ENCODE data around the gene FAM76B.

Gene FAM76B

DNA sequence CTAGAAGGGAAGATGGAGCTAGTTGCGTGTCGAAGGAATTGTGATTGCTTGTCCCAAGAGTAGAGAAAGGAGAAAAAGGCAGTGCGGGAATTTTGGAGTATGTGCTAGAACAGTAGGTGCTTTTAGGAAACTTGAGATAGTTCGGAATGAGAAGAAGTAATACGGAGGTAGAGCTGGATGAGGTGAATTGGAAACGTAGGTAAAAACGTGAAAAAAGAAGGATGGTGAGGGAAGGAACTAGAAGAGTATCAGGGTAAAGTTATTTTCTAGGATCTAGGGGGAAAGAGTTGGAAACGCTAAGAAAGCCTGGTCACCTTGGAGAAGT, 2.1 kb upstream of the FAM76B start:
- no peak for DNase-seq

- peak; percentile 78 for DNase-seq
Measured at GRCh38 chr11:95790933-95791708, 1.5 kb upstream of the FAM76B start.

DNA sequence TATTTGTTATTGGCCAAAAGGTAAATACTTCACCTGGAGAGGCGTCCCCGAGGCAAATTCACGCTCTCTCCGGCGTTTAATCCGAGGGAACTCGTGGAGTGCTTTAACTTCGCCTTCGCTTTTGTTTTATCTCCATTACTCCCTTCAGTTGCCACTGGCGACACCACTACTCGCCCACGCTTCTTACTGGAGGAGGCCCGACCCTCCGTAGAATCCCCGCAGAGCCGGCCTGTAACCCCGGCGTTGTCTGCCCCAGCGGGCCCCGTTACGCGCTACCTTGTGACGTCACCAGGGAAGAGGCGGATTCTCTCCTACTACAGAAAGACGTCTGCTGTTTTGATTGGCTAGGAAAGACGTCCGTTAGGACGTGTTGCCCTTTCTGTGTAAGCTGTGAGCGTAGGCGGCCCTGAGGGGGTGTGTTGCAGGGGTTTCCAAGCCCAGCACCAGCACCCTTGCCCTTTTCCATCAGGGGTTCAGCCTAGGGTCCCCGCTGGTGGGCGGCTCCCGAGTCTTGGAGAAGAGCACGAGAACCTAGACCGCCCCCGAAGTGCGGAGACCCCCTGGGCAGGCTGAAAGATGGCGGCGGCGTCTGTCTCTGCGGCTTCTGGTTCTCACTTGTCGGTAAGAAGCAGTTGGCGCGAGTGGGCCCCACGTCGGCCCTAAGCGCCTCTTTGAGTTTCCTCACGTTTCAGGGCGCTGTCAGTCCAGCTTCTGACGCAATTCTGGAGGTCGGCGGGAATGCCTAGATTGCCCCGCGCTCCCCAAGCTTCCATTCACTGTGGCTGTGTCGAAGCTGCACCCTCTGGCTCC, 746 bp upstream of the FAM76B start, which contains the start of gene CEP57:
Gene CEP57 (plus strand): TSS at position 376 of the 810 bp plus-strand sequence. CDS start 201 bp downstream, at position 577.
- DNase-seq: peak; percentile 96

- no peak for DNase-seq
Measured at GRCh38 chr11:95788921-95789505, 569 bp downstream of the FAM76B start.

GRCh38 chr11:95780544-95780943, 9.0 kb downstream of the FAM76B start:
- DNase-seq: no peak

- no peak for DNase-seq
Measured at GRCh38 chr11:95778699-95779098, 10.9 kb downstream of the FAM76B start.

- no peak for DNase-seq
Measured at GRCh38 chr11:95776859-95777258, 12.7 kb downstream of the FAM76B start.

DNA sequence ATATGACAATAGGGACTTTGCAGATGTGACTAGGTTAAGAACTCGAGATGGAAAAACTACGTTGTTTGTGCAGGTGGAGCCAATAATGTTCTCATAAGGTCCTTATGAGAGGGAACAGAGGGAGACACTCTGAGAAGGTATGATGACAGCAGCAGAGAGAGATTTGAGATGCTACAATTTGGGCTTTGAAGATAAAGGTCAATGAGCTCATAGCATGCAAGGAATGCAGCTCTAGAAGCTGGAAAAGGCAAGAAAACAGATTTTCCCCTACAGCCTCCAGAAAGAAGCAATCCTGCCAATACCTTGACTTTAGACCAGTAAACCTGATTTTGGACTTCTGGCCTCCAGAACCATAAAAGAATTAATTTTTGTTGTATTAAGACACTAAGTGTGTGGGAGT, 21.1 kb downstream of the FAM76B start:
- no peak for DNase-seq

DNA sequence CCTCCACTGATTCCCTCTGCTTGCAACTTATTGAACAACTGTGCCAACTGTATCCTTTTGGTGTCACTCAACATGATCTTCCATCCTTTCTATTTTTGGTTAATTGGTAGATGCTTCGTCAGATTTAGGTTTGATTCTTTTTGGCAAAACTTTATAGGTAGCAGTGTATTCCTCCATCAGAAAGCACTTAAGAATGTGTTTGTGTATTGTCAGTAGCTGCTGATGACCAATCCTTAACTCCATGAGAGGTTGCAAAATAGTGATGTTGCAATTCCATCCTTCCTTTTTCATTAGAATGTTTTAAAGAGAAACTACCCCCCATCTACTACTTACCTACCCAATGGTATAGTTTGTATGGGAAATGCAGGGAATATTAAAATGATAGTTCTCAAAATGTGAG, 22.1 kb downstream of the FAM76B start:
- DNase-seq: no peak

- DNase-seq: no peak
Measured at GRCh38 chr11:95766701-95767100, 22.9 kb downstream of the FAM76B start.

- no peak for DNase-seq
Measured at GRCh38 chr11:95764267-95764898, 25.2 kb downstream of the FAM76B start.

GRCh38 chr11:95762534-95762933, 27.0 kb downstream of the FAM76B start:
- DNase-seq: no peak

- no peak for DNase-seq
Measured at GRCh38 chr11:95760941-95761340, 28.6 kb downstream of the FAM76B start.

- no peak for DNase-seq
Measured at GRCh38 chr11:95751515-95751914, 38.1 kb downstream of the FAM76B start.

DNA sequence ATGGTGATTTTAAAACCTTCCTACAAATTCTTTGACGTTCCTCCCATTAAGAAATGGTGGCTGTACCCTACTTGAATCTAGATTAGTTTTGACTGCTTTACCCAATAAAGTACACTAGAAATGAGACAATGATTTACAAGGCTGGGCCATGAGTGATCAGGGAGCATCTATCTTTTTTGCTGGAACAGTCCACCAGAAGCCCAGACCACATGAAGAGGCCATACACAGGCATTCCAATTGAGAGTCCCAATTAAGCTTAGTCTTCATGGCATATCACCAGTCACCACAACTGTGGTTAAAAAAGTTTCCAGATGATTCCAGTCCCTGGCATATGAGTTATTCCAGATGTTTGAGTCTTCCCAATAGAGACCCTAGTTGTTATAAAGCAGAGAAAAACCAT, 39.5 kb downstream of the FAM76B start:
- no peak for DNase-seq

GRCh38 chr11:95739108-95739938, 50.3 kb downstream of the FAM76B start:
- DNase-seq: no peak

- DNase-seq: no peak
Measured at GRCh38 chr11:95736809-95737208, 52.8 kb downstream of the FAM76B start.

DNA sequence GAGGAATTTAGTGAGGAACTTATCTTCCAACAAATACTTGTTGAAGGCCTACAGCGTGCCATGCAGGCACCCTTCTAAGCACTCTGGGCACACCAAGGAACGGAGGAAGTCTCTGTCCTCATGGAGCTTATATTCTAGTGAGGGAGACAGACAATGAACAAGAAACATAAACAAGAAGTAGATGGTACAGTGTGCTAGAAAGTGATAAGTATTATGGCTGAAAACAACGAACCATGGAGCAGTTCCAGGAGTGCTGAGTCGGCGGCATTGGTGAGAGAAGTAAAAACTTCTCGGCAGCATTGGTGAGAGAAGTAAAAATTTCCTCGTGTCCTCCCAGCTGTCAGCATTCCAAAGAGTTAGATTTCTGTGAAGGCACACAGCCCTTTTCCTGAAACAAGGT, 53.2 kb downstream of the FAM76B start:
- DNase-seq: no peak

DNA sequence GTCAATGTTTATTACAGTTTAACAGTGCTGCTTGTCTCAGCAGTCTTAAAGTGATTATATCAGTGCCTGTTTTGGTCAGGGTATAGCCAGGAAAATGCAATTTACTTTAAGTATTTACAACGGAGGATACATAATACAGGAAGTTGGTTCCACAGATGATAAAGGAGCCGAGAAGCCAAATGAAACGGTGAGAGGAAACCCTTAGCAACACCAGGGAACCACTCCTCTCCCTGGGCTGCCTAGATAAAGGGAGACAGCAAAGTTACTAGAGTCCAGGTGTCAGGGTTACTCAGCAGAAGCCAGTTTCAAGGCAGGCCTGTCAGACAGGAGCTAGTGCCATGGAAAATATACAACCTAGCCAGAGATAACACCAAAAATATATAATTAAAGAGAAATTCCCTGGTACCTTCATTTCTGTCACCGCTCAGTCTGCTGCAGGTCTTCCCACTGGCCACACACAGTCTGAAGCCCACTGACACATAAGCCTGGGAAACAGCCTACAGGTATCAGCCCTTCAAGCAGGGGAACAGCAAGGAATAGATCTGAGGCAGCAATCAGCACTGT, 55.5 kb downstream of the FAM76B start:
- DNase-seq: no peak

- DNase-seq: no peak
Measured at GRCh38 chr11:95732930-95733602, 56.5 kb downstream of the FAM76B start.

DNA sequence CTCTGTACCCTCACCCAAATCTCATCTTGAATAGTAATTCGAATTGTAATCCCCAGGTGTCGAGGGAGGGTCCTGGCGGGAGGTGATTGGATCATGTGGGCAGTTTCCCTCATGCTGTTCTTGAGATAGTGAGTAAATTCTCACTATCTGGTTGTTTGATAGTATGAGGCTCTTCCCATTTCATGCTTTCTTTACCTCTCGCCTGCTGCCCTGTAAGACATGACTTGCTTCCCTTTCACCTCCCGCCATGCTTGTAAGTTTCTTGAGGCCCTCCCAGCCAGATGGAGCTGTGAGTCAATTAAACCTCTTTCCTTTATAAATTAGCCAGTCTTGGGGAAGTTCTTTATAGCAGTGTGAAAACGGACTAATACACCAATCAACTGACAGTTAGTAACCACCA, 60.1 kb downstream of the FAM76B start:
- no peak for DNase-seq

GRCh38 chr11:95728790-95729189, 60.8 kb downstream of the FAM76B start:
- no peak for DNase-seq
